ENCODE measurements around the gene PCDH19. TPM values are rescaled to one million over a fixed set of nuclear protein-coding genes. Genes with fewer than 3 reads are reported as not detected.

Gene PCDH19
- total and polyA plus RNA-seq, 2 donors (not counting 1 experiment from before 2014, with no cell fraction given): under 0.01 to 0.05 TPM

GRCh38 chrX:100297728-100298127 is 112.3 kb downstream of the PCDH19 start:
- no peak overlapping the region for H3K9ac ChIP-seq (ENCODE audit: insufficient read depth, low read length)
- no peak overlapping the region for H2AFZ ChIP-seq (ENCODE audit: low read length)
- H3K36me3 ChIP-seq (ENCODE audit: control insufficient read depth, insufficient read depth, low read length): no peaks in the 10 kb centered on the region
- H3K27me3 ChIP-seq (ENCODE audit: control insufficient read depth, insufficient read depth, low read length): no peaks in the 10 kb centered on the region
- H3K4me3 ChIP-seq (replicated peaks in 1 of 4; ENCODE audit: control extremely low read depth in 1 of 4, insufficient read depth in 1 of 4, low read depth in 3 of 4, low read length in 4 of 4): no peak overlapping the region
- no peak overlapping the region for H3K4me2 ChIP-seq (ENCODE audit: extremely low read depth, insufficient read depth, low read length)
- no peaks in the 10 kb centered on the region for H3K9me3 ChIP-seq (ENCODE audit: control insufficient read depth, insufficient read depth, low read depth, low read length)
- no peak overlapping the region for H3K27ac ChIP-seq (ENCODE audit: insufficient read depth, low read length)
- no peak for TF ChIP-seq EZH2 (IDR thresholded peaks at IDR 0.05; ENCODE audit: low read length, missing control alignments)
- no peak for TF ChIP-seq CTCF (conservative IDR thresholded peaks at IDR 0.05 in 1 of 2, IDR thresholded peaks at IDR 0.05 in 1 of 2; ENCODE audit: low read depth in 1 of 2, low read length in 2 of 2)
- H3K4me1 ChIP-seq (ENCODE audit: control insufficient read depth, extremely low read depth, insufficient read depth, low read length): no peaks in the 10 kb centered on the region
- H3K79me2 ChIP-seq (ENCODE audit: control insufficient read depth, insufficient read depth, low read length): no peaks in the 10 kb centered on the region
- H4K20me1 ChIP-seq (ENCODE audit: control insufficient read depth, extremely low read depth, insufficient read depth, low read length): no peaks in the 10 kb centered on the region
- no peak for DNase-seq (ENCODE audit: low read depth in 2 of 2)

GRCh38 chrX:100296183-100296753 is 113.8 kb downstream of the PCDH19 start:
- Histone ChIP-seq H3K4me3 (replicated peaks in 1 of 4; ENCODE audit: control extremely low read depth in 1 of 4, insufficient read depth in 1 of 4, low read depth in 3 of 4, low read length in 4 of 4) (no peak overlapping the region), H3K36me3 (ENCODE audit: control insufficient read depth, insufficient read depth, low read length) (no peaks in the 10 kb centered on the region), H4K20me1 (ENCODE audit: control insufficient read depth, extremely low read depth, insufficient read depth, low read length) (no peaks in the 10 kb centered on the region), H3K27ac (ENCODE audit: insufficient read depth, low read length) (no peak overlapping the region), H3K4me1 (ENCODE audit: control insufficient read depth, extremely low read depth, insufficient read depth, low read length) (no peaks in the 10 kb centered on the region), H3K9me3 (ENCODE audit: control insufficient read depth, insufficient read depth, low read depth, low read length) (no peaks in the 10 kb centered on the region), H3K27me3 (ENCODE audit: control insufficient read depth, insufficient read depth, low read length) (no peaks in the 10 kb centered on the region), H3K9ac (ENCODE audit: insufficient read depth, low read length) (no peak overlapping the region), H3K4me2 (ENCODE audit: extremely low read depth, insufficient read depth, low read length) (no peak overlapping the region), H2AFZ (ENCODE audit: low read length) (no peak overlapping the region), H3K79me2 (ENCODE audit: control insufficient read depth, insufficient read depth, low read length) (no peaks in the 10 kb centered on the region)
- TF ChIP-seq EZH2 (IDR thresholded peaks at IDR 0.05; ENCODE audit: low read length, missing control alignments) (no peak), CTCF (conservative IDR thresholded peaks at IDR 0.05 in 1 of 2, IDR thresholded peaks at IDR 0.05 in 1 of 2; ENCODE audit: low read depth in 1 of 2, low read length in 2 of 2) (no peak)
- no peak for DNase-seq (ENCODE audit: low read depth in 2 of 2)

GRCh38 chrX:100294965-100295364 is 115.1 kb downstream of the PCDH19 start:
- no peak overlapping the region for H3K9ac ChIP-seq (ENCODE audit: insufficient read depth, low read length)
- H3K4me2 ChIP-seq (ENCODE audit: extremely low read depth, insufficient read depth, low read length): no peak overlapping the region

More at GRCh38 chrX:100294965-100295364, 115.1 kb downstream of the PCDH19 start:
- no peaks in the 10 kb centered on the region for H3K27me3 ChIP-seq (ENCODE audit: control insufficient read depth, insufficient read depth, low read length)
- H3K27ac ChIP-seq (ENCODE audit: insufficient read depth, low read length): no peak overlapping the region
- no peaks in the 10 kb centered on the region for H4K20me1 ChIP-seq (ENCODE audit: control insufficient read depth, extremely low read depth, insufficient read depth, low read length)
- H3K4me1 ChIP-seq (ENCODE audit: control insufficient read depth, extremely low read depth, insufficient read depth, low read length): no peaks in the 10 kb centered on the region
- TF ChIP-seq EZH2 (IDR thresholded peaks at IDR 0.05; ENCODE audit: low read length, missing control alignments) (no peak), CTCF (conservative IDR thresholded peaks at IDR 0.05 in 1 of 2, IDR thresholded peaks at IDR 0.05 in 1 of 2; ENCODE audit: low read depth in 1 of 2, low read length in 2 of 2) (no peak)
- DNase-seq (ENCODE audit: low read depth in 2 of 2): no peak
- no peak overlapping the region for H2AFZ ChIP-seq (ENCODE audit: low read length)
- no peak overlapping the region for H3K4me3 ChIP-seq (replicated peaks in 1 of 4; ENCODE audit: control extremely low read depth in 1 of 4, insufficient read depth in 1 of 4, low read depth in 3 of 4, low read length in 4 of 4)
- H3K79me2 ChIP-seq (ENCODE audit: control insufficient read depth, insufficient read depth, low read length): no peaks in the 10 kb centered on the region
- H3K9me3 ChIP-seq (ENCODE audit: control insufficient read depth, insufficient read depth, low read depth, low read length): no peaks in the 10 kb centered on the region
- H3K36me3 ChIP-seq (ENCODE audit: control insufficient read depth, insufficient read depth, low read length): no peaks in the 10 kb centered on the region
